GM18909 (cell line): ENCODE measurements around the gene MEF2A.
"Not testable (repeated sequence)": the region's sequence is repeated elsewhere in the genome, so short reads cannot be mapped to it uniquely, and the experiment has no call there.

Experiments
- ATAC-seq: cut with Tn5 transposase; IDR thresholded peaks from one replicate; pipeline ENCODE4 v1.9.1; 2021; ENCODE audit warnings: mild to moderate bottlenecking; ENCODE audit not compliant: unreplicated experiment, poor library complexity

The MEF2A gene

DNA sequence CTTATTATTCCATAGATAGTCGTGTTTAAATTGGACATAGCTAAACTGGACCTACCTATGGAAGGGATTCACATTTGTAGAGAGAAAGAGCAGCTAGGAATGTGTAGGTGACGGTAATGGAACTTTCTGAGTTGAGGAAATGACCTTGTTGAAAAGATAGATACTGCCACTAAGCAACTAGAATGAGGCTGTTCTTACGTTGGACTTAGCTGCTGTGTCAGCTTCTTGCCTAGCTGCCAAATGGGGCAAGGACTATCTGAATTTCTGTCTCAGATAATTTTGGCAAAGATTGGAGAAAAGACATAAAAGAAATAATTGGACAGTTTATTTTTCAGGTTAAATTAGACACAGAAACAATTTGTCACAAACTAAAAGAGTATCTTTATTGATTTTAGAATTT is 68.8 kb downstream of the MEF2A start:
- no peak for ATAC-seq

GRCh38 chr15:99635145-99635544 is 69.4 kb downstream of the MEF2A start:
- no peak for ATAC-seq

DNA sequence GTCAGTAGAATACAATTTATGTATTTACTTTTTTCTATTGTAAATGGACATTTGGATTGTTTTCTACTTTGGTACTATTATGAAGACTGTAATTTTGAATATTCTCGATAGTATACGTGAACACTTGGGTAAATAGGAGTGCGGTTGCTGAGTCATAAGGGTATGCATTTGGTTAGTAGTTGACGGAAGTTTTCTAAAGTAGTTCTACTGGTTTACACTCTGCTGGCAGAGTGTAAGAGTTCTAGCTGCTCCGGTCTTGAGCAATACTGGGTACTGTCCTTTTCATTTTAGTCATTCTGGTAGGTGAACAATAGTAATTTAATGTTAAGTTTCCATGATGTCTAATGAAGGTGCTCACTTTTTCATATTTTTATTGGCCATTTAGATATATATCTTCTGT is 70.0 kb downstream of the MEF2A start:
- ATAC-seq, result no peak

GRCh38 chr15:99644913-99645542 is 79.2 kb downstream of the MEF2A start:
- no peak for ATAC-seq

GRCh38 chr15:99645543-99645935 is 79.8 kb downstream of the MEF2A start:
- ATAC-seq, result no peak

DNA sequence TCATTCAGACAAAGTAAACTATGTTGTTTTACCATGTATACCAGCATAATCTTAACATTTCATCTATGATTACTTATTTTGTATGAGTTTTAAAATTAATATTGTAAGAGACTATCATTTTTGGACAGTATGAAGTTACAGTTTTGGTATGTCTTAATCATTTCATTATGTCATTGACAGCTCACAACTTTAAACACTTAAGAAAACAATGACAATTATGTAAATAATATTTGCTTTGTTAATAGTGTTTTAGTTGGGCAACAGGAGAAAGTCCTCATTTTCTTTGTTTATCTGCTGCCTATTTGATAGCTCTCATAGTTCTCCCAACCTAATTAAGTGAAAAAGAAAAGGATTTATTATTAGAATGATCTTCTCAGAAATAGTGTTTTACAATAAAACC is 80.2 kb downstream of the MEF2A start:
- no peak for ATAC-seq

DNA sequence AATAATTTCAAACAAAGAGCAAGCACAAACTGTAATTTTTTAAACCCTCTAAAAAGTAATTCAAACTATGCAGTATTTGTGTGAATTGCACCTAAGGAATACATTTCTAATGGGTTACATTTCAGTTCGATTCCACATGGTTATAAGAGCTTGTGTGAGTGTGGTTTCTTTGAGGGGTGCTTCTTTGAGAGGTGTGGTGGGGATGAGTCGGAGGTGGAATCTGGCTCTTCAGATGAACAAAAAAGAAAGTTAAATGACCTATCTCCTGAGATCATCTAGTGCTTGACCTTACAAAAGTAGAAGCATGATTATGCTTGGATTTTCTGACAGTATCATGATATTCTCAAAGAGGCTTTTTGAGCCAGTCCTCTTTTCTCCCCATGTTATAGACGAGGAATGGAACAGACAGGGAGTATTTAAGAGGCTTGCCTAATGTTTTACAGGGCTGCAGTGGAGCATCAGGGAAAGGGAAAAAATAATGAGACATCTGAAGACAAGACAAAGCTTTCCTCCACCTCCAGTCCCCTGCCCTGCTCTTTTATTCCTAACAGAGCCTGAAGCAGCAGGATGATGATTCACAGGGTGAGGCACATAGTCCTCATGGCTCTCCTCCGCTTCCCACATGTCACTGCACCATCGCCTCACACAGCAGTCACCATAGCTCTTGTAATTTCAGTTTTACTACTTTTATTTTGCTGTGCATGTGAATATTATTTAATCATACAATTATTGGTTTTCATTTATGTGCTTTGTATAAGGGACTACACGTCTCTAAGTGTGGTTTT is 85.4 kb downstream of the MEF2A start:
- no peak for ATAC-seq

DNA sequence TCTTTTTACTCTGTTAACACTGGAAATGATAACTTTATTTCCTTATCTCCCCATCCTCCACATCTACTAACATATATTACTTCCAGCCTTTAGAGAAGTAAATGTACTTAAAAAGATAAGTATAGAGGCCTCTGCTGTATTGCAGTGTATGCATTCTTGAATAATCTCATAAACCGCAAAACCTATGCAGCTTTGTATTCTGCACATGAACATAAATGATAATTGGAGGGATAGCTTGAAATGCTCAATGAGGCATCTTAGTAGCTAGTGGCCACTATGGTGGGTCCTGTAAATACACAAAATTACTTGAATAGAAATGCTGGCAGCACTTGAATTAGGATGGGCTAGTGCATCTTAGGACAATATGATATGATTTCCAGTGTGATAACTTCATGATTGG is 90.4 kb downstream of the MEF2A start:
- no peak for ATAC-seq

GRCh38 chr15:99657996-99658395 is 92.2 kb downstream of the MEF2A start:
- ATAC-seq, result no peak

GRCh38 chr15:99662903-99663302 is 97.1 kb downstream of the MEF2A start:
- ATAC-seq, result no peak

GRCh38 chr15:99666073-99666472 is 100.3 kb downstream of the MEF2A start:
- not testable (repeated sequence) for ATAC-seq

DNA sequence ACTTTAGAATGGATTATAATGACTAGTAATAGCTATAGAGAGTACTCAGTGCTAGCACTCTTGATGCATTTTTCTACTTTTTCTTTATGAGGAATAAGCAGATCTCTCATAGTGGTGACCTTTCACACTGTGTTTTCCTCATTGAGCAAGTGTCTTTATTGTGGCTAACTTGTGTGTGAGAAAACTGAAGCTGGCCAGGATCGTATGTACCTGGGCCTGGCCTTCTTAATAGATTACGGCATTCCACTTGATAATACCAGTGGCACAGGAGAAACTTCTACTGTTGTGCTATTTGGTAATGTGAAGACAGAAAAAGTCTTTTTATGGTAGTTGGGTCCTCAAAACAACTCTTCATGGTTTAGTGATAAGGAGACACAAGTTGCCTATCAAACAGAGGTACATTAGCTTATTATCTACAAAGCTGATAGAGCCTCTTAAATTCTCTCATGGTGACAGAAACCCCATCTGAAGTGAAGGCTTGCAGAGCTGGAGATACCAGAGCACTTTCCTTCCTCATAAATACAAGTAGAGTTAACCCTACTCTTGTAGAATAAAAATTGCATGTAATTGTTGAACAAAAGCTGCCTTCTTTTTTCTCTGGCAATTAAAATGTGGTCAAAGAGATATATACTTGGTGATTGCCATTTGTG is 102.9 kb downstream of the MEF2A start:
- ATAC-seq, result no peak

GRCh38 chr15:99669250-99669649 is 103.5 kb downstream of the MEF2A start:
- no peak for ATAC-seq

- ATAC-seq, result no peak
Observed at GRCh38 chr15:99671926-99672635, 106.3 kb downstream of the MEF2A start.

DNA sequence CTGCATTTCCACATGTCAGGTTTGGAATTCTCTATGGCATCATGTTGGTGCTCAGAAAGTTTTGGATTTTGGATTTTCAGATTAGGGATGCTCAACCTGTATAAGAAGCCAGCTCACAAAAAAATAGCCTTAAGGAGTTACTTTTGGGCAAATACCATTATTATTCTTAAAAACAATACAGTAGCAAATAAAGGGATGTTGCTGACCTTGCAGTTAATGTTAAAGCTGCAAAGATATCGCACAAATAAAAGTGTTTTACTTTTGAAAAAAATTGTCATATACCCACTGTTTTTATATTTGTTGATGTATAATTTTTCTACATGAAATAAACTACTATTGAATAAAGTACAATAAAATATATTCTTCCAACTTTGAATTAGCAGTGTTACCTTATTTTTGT is 107.3 kb downstream of the MEF2A start:
- no peak for ATAC-seq

DNA sequence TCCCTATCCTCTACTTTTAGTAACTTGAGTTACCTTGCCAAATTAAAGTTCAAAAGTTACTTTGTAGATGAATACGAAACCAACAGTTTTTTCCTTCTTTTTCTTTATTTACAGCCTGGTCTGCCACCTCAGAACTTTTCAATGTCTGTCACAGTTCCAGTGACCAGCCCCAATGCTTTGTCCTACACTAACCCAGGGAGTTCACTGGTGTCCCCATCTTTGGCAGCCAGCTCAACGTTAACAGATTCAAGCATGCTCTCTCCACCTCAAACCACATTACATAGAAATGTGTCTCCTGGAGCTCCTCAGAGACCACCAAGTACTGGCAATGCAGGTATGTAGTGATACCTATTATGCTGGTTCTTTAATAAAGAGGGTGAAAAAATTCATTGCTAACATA is 108.5 kb downstream of the MEF2A start:
- ATAC-seq, result no peak

DNA sequence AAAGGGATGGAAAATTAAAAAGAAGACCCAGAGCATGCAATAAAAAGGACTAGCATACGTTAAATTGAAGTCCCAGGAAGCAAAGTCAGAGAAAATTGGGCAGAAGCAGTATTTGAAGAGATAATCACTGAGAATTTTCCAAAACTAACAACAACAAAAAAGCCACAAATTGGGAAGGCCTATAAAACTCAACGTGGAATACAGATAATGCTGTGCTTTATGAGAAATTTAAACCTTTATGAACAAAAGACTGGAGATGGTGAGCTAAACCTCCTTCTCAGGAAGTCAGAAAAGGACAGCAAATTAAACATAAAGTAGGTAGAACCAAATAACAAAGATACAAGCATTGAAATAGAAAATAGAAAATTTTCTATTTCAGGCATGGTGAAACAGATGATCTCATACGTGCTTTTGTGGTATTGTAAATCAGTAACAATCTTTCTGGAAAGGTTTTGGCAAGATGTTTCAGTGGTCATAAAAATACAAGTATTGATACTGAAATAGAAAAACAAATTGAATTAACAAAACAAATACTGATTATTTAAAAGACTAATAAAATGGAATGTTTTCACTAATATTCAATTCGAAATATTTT is 111.9 kb downstream of the MEF2A start:
- peak; percentile 66 for ATAC-seq

- no peak for ATAC-seq
Observed at GRCh38 chr15:99680276-99680675, 114.5 kb downstream of the MEF2A start.

- no peak for ATAC-seq
Observed at GRCh38 chr15:99681990-99682389, 116.2 kb downstream of the MEF2A start.

- ATAC-seq, result no peak
Observed at GRCh38 chr15:99682455-99682854, 116.7 kb downstream of the MEF2A start.
